Measurements from ENCODE around the gene C16orf96. TPM values are rescaled to one million over a fixed set of nuclear protein-coding genes. Genes with fewer than 3 reads are reported as not detected.

Gene C16orf96
- total and polyA plus RNA-seq, 2 donors (not counting 3 experiments of a cell fraction or from before 2014, with no cell fraction given) = not detected

GRCh38 chr16:4535627-4536108, 20.5 kb upstream of the C16orf96 start:
- Histone ChIP-seq H3K4me3 (replicated peaks in 1 of 3; ENCODE audit: insufficient read depth in 1 of 3, low read depth in 1 of 3, low read length in 3 of 3) (no peak overlapping the region), H3K9me1 (replicated peaks; ENCODE audit: control insufficient read depth, extremely low read depth, insufficient read depth, low read length) (no peaks in the 10 kb centered on the region), H3K4me1 (ENCODE audit: control insufficient read depth, extremely low read depth, insufficient read depth, low read length) (peaks cover 4% of the 10 kb centered on the region), H3K36me3 (ENCODE audit: control insufficient read depth in 2 of 2, extremely low read depth in 1 of 2, insufficient read depth in 2 of 2, low read length in 2 of 2) (peaks cover 0 to 6% of the 10 kb centered on the region in 2 experiments), H3K9me3 (replicated peaks; ENCODE audit: control insufficient read depth, insufficient read depth, low read length) (no peaks in the 10 kb centered on the region), H2AFZ (ENCODE audit: low read depth, low read length) (no peak overlapping the region), H3K27ac (ENCODE audit: insufficient read depth, low read depth, low read length) (no peak overlapping the region), H3K9ac (replicated peaks; ENCODE audit: extremely low read depth, insufficient read depth, low read length) (no peak overlapping the region), H3K27me3 (ENCODE audit: control insufficient read depth in 2 of 2, insufficient read depth in 2 of 2, low read length in 2 of 2) (no peaks in the 10 kb centered on the region), H4K20me1 (replicated peaks; ENCODE audit: control insufficient read depth, extremely low read depth, insufficient read depth, low read length) (no peaks in the 10 kb centered on the region), H3K4me2 (ENCODE audit: insufficient read depth, low read length) (no peak overlapping the region), H3K79me2 (ENCODE audit: control insufficient read depth, insufficient read depth, low read length) (no peaks in the 10 kb centered on the region)
- CTCF ChIA-PET = interaction anchor here (1.0 to 2.2 kb wide), 7 partner anchors 13 to 77 kb away, joined by 3 to 7 read pairs (median 5); partner anchors contain the start of gene C16orf96
- DNase-seq (ENCODE audit: low read depth, low spot score) (no peak), FAIRE-seq (no peak)
- no TSS peak for BruUV-seq (replicated peaks)
- intact Hi-C loops (cut with micrococcal nuclease) (loop anchor here (2.0 to 5.0 kb wide), 2 partner anchors 13 to 77 kb away; partner anchors contain the start of gene UBALD1), dilution Hi-C loops (cut with MboI; ENCODE audit: extremely low pct_ligation_motif_present, low sequenced_read_pairs) (no loop called here)
- POLR2A ChIA-PET = no interaction called here
- TF ChIP-seq, protein P1, sequence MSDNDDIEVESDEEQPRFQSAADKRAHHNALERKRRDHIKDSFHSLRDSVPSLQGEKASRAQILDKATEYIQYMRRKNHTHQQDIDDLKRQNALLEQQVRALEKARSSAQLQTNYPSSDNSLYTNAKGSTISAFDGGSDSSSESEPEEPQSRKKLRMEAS (IDR thresholded peaks at IDR 0.05; ENCODE audit: insufficient read depth, insufficient read length) = no peak

DNA sequence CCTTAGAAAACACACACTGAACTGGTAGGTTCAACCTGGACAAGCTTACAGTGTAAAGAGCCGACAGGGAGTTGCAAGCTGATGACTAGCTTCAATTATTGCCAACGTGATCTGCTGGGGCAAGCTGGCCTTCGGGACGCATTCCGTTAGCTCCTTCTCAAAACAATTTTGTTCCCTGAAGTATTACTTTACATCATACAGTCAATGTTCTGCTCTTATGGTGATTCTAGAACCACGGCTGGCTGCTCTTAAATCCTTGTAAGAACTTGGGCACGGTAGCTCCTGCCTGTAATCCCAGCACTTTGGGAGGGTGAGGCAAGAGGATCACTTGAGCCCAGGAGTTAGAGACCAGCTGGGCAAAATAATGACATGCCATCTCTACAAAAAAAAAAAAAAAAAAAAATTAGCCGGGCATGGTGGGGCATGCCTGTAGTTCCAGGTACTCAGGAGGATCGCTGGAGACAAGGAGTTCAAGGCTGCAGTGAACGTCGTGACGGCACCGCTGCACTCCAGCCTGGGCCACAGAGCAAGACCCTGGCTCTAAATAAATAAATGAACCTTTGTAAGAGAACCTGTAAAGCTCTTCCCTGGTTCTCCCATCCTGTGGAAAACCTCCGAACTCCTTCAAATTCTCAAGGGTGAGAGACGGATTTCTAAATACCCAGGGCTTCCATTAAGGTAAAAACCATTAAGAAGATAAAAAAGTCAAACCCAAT, 19.6 kb upstream of the C16orf96 start:
- Histone ChIP-seq H3K9ac (replicated peaks; ENCODE audit: extremely low read depth, insufficient read depth, low read length) (no peak overlapping the region), H3K9me1 (replicated peaks; ENCODE audit: control insufficient read depth, extremely low read depth, insufficient read depth, low read length) (no peaks in the 10 kb centered on the region), H2AFZ (ENCODE audit: low read depth, low read length) (no peak overlapping the region), H4K20me1 (replicated peaks; ENCODE audit: control insufficient read depth, extremely low read depth, insufficient read depth, low read length) (no peaks in the 10 kb centered on the region), H3K9me3 (replicated peaks; ENCODE audit: control insufficient read depth, insufficient read depth, low read length) (no peaks in the 10 kb centered on the region), H3K4me1 (ENCODE audit: control insufficient read depth, extremely low read depth, insufficient read depth, low read length) (peaks cover 4% of the 10 kb centered on the region), H3K27me3 (ENCODE audit: control insufficient read depth in 2 of 2, insufficient read depth in 2 of 2, low read length in 2 of 2) (peaks cover 0 to 2% of the 10 kb centered on the region in 2 experiments), H3K79me2 (ENCODE audit: control insufficient read depth, insufficient read depth, low read length) (no peaks in the 10 kb centered on the region), H3K36me3 (ENCODE audit: control insufficient read depth in 2 of 2, extremely low read depth in 1 of 2, insufficient read depth in 2 of 2, low read length in 2 of 2) (peaks cover 0 to 6% of the 10 kb centered on the region in 2 experiments), H3K27ac (ENCODE audit: insufficient read depth, low read depth, low read length) (no peak overlapping the region), H3K4me2 (ENCODE audit: insufficient read depth, low read length) (no peak overlapping the region), H3K4me3 (replicated peaks in 1 of 3; ENCODE audit: insufficient read depth in 1 of 3, low read depth in 1 of 3, low read length in 3 of 3) (no peak overlapping the region)
- BruUV-seq (replicated peaks) = no TSS peak
- dilution Hi-C loops (cut with MboI; ENCODE audit: extremely low pct_ligation_motif_present, low sequenced_read_pairs) = no loop called here
- DNase-seq (ENCODE audit: low read depth, low spot score) (no peak), FAIRE-seq (peak; percentile 48)
- TF ChIP-seq POLR2AphosphoS5 (IDR thresholded peaks at IDR 0.05; ENCODE audit: insufficient read depth, low read depth, low read length) = no peak
- TF ChIP-seq, protein P1 (IDR thresholded peaks at IDR 0.05; ENCODE audit: insufficient read depth, insufficient read length) = no peak
- no peak for TF ChIP-seq POLR2A (IDR thresholded peaks at IDR 0.05; ENCODE audit: low read depth, low read length)
- no peak for TF ChIP-seq GATA2 (IDR thresholded peaks at IDR 0.05; ENCODE audit: insufficient read depth, insufficient read length, low read depth, low read length)
- no peak for TF ChIP-seq MYC (IDR thresholded peaks at IDR 0.05; ENCODE audit: low read depth, low read length)
- TF ChIP-seq, protein P2, sequence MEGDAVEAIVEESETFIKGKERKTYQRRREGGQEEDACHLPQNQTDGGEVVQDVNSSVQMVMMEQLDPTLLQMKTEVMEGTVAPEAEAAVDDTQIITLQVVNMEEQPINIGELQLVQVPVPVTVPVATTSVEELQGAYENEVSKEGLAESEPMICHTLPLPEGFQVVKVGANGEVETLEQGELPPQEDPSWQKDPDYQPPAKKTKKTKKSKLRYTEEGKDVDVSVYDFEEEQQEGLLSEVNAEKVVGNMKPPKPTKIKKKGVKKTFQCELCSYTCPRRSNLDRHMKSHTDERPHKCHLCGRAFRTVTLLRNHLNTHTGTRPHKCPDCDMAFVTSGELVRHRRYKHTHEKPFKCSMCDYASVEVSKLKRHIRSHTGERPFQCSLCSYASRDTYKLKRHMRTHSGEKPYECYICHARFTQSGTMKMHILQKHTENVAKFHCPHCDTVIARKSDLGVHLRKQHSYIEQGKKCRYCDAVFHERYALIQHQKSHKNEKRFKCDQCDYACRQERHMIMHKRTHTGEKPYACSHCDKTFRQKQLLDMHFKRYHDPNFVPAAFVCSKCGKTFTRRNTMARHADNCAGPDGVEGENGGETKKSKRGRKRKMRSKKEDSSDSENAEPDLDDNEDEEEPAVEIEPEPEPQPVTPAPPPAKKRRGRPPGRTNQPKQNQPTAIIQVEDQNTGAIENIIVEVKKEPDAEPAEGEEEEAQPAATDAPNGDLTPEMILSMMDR (IDR thresholded peaks at IDR 0.05; ENCODE audit: extremely low read depth in 1 of 2, insufficient read depth in 1 of 2, low read depth in 1 of 2, low read length in 2 of 2) = no peak
- TF ChIP-seq FOS (IDR thresholded peaks at IDR 0.05; ENCODE audit: borderline replicate concordance, insufficient read depth, low read length) = no peak
- no peak for TF ChIP-seq EZH2 (IDR thresholded peaks at IDR 0.05; ENCODE audit: borderline replicate concordance, low read depth, low read length, severe bottlenecking)
- POLR2A ChIA-PET = no interaction called here
- intact Hi-C loops (cut with micrococcal nuclease) = loop anchor here (2.0 to 5.0 kb wide), 2 partner anchors 14 to 76 kb away; partner anchors contain the start of gene UBALD1
- CTCF ChIA-PET = interaction anchor here (1.0 to 1.7 kb wide), 8 partner anchors 12 to 77 kb away, joined by 3 to 8 read pairs (median 4); partner anchors contain the start of gene C16orf96

Data from endothelial cell of umbilical vein (primary cell).